ENCODE data around the gene KCNK13.

GRCh38 chr14:90053044-90053443, 8.8 kb upstream of the KCNK13 start:
- TF ChIP-seq STAT1 (IDR thresholded peaks at IDR 0.05; ENCODE audit: unreplicated experiment): no peak
- no peak for TF ChIP-seq CTCF (conservative IDR thresholded peaks at IDR 0.05; ENCODE audit: low read depth in 2 of 2)
- no peak for TF ChIP-seq EZH2 (IDR thresholded peaks at IDR 0.05; ENCODE audit: low read depth, unreplicated experiment)
- TF ChIP-seq POLR2AphosphoS5 (IDR thresholded peaks at IDR 0.05; ENCODE audit: low read depth): no peak
- TF ChIP-seq REST (IDR thresholded peaks at IDR 0.05; ENCODE audit: unreplicated experiment): no peak
- no peak for TF ChIP-seq EZH2phosphoT487 (IDR thresholded peaks at IDR 0.05; ENCODE audit: unreplicated experiment)
- no peak for TF ChIP-seq CREB1 (CRISPR knock-in tag; IDR thresholded peaks at IDR 0.05; ENCODE audit: low read depth)
- TF ChIP-seq JUNB (IDR thresholded peaks at IDR 0.05; ENCODE audit: unreplicated experiment): no peak
- no peak for TF ChIP-seq ZNF462 (CRISPR knock-in tag; IDR thresholded peaks at IDR 0.05)
- TF ChIP-seq ZNF331 (CRISPR knock-in tag; IDR thresholded peaks at IDR 0.05; ENCODE audit: low read depth): no peak
- no peak for TF ChIP-seq NANOG (IDR thresholded peaks at IDR 0.05; ENCODE audit: borderline replicate concordance)

All from GM23338 (cell line).